ENCODE measurements around the gene LRRC46. TPM values are rescaled to one million over a fixed set of nuclear protein-coding genes. Genes with fewer than 3 reads are reported as not detected.

Gene LRRC46
- total RNA-seq, 1 donor from 2014 or later: 0.30 TPM

- Histone ChIP-seq H3K9me3 (ENCODE audit: insufficient read depth, low read depth, low read length) (no peaks in the 10 kb centered on the region), H3K4me2 (ENCODE audit: low read length) (no peak overlapping the region), H3K36me3 (ENCODE audit: insufficient read depth, low read length) (peaks cover 8% of the 10 kb centered on the region), H3K9ac (ENCODE audit: low read length) (no peak overlapping the region), H3K79me2 (ENCODE audit: insufficient read depth, low read length) (peaks cover under 1% of the 10 kb centered on the region), H3K27me3 (ENCODE audit: insufficient read depth, low read length) (no peaks in the 10 kb centered on the region), H2AFZ (ENCODE audit: low read depth, low read length) (no peak overlapping the region), H4K20me1 (ENCODE audit: insufficient read depth, low read length) (peaks cover 32% of the 10 kb centered on the region), H3K4me1 (ENCODE audit: insufficient read depth, low read length) (peaks cover 6% of the 10 kb centered on the region), H3K4me3 (ENCODE audit: insufficient read depth, low read depth, low read length) (no peak overlapping the region), H3K27ac (ENCODE audit: low read depth, low read length) (no peak overlapping the region)
- TF ChIP-seq CTCF (IDR thresholded peaks at IDR 0.05; ENCODE audit: insufficient read depth, low read depth, low read length) (no peak), EZH2 (IDR thresholded peaks at IDR 0.05; ENCODE audit: insufficient read depth, low read length) (no peak)
- FAIRE-seq: no peak
- H3K9me3 Mint-ChIP-seq (ENCODE audit: unreplicated experiment): no peaks in the 10 kb centered on the region
- H3K27ac Mint-ChIP-seq (ENCODE audit: unreplicated experiment): no peak overlapping the region
- H3K27me3 Mint-ChIP-seq (ENCODE audit: low read depth, unreplicated experiment): no peaks in the 10 kb centered on the region
- peaks cover 26% of the 10 kb centered on the region for H3K36me3 Mint-ChIP-seq (ENCODE audit: low read depth, unreplicated experiment)
- no peak overlapping the region for H3K4me3 Mint-ChIP-seq (ENCODE audit: unreplicated experiment)
- no peak for DNase-seq (ENCODE audit: low read depth)
- peaks cover 20% of the 10 kb centered on the region for H3K4me1 Mint-ChIP-seq (ENCODE audit: low read depth, unreplicated experiment)
These were observed 16.2 kb upstream of the LRRC46 start for GRCh38 chr17:47815106-47815918.

- no peaks in the 10 kb centered on the region for H3K27me3 Mint-ChIP-seq (ENCODE audit: low read depth, unreplicated experiment)
- no peak overlapping the region for H3K4me2 ChIP-seq (ENCODE audit: low read length)
- TF ChIP-seq EZH2 (IDR thresholded peaks at IDR 0.05; ENCODE audit: insufficient read depth, low read length) (no peak), CTCF (IDR thresholded peaks at IDR 0.05; ENCODE audit: insufficient read depth, low read depth, low read length) (no peak)
- peaks cover 28% of the 10 kb centered on the region for H4K20me1 ChIP-seq (ENCODE audit: insufficient read depth, low read length)
- no peak overlapping the region for H2AFZ ChIP-seq (ENCODE audit: low read depth, low read length)
- FAIRE-seq (no peak), DNase-seq (ENCODE audit: low read depth) (no peak)
- peaks cover 15% of the 10 kb centered on the region for H3K4me1 Mint-ChIP-seq (ENCODE audit: low read depth, unreplicated experiment)
- no peaks in the 10 kb centered on the region for H3K9me3 ChIP-seq (ENCODE audit: insufficient read depth, low read depth, low read length)
- no peaks in the 10 kb centered on the region for H3K9me3 Mint-ChIP-seq (ENCODE audit: unreplicated experiment)
- no peaks in the 10 kb centered on the region for H3K27me3 ChIP-seq (ENCODE audit: insufficient read depth, low read length)
- H3K36me3 ChIP-seq (ENCODE audit: insufficient read depth, low read length): peaks cover 8% of the 10 kb centered on the region
- H3K27ac Mint-ChIP-seq (ENCODE audit: unreplicated experiment): no peak overlapping the region
- peaks cover 4% of the 10 kb centered on the region for H3K4me1 ChIP-seq (ENCODE audit: insufficient read depth, low read length)
- H3K4me3 ChIP-seq (ENCODE audit: insufficient read depth, low read depth, low read length): no peak overlapping the region
- H3K27ac ChIP-seq (ENCODE audit: low read depth, low read length): no peak overlapping the region
- no peak overlapping the region for H3K9ac ChIP-seq (ENCODE audit: low read length)
- H3K4me3 Mint-ChIP-seq (ENCODE audit: unreplicated experiment): no peak overlapping the region
- peaks cover 26% of the 10 kb centered on the region for H3K36me3 Mint-ChIP-seq (ENCODE audit: low read depth, unreplicated experiment)
- peaks cover 4% of the 10 kb centered on the region for H3K79me2 ChIP-seq (ENCODE audit: insufficient read depth, low read length)
These were observed 15.2 kb upstream of the LRRC46 start for GRCh38 chr17:47816111-47816735.

GRCh38 chr17:47816947-47817346, 14.5 kb upstream of the LRRC46 start:
- H3K27ac Mint-ChIP-seq (ENCODE audit: unreplicated experiment): no peak overlapping the region
- no peak for FAIRE-seq
- DNase-seq (ENCODE audit: low read depth): no peak

More at GRCh38 chr17:47816947-47817346, 14.5 kb upstream of the LRRC46 start:
- no peaks in the 10 kb centered on the region for H3K9me3 ChIP-seq (ENCODE audit: insufficient read depth, low read depth, low read length)
- H3K79me2 ChIP-seq (ENCODE audit: insufficient read depth, low read length): peaks cover 4% of the 10 kb centered on the region
- Mint-ChIP-seq H3K27me3 (ENCODE audit: low read depth, unreplicated experiment) (no peaks in the 10 kb centered on the region), H3K4me1 (ENCODE audit: low read depth, unreplicated experiment) (peaks cover 8% of the 10 kb centered on the region), H3K4me3 (ENCODE audit: unreplicated experiment) (no peak overlapping the region), H3K9me3 (ENCODE audit: unreplicated experiment) (no peaks in the 10 kb centered on the region), H3K36me3 (ENCODE audit: low read depth, unreplicated experiment) (peaks cover 19% of the 10 kb centered on the region)
- H3K27me3 ChIP-seq (ENCODE audit: insufficient read depth, low read length): no peaks in the 10 kb centered on the region
- no peak overlapping the region for H3K4me3 ChIP-seq (ENCODE audit: insufficient read depth, low read depth, low read length)
- H3K36me3 ChIP-seq (ENCODE audit: insufficient read depth, low read length): peaks cover 8% of the 10 kb centered on the region
- no peak overlapping the region for H3K9ac ChIP-seq (ENCODE audit: low read length)
- peaks cover 21% of the 10 kb centered on the region for H4K20me1 ChIP-seq (ENCODE audit: insufficient read depth, low read length)
- H2AFZ ChIP-seq (ENCODE audit: low read depth, low read length): no peak overlapping the region
- H3K4me1 ChIP-seq (ENCODE audit: insufficient read depth, low read length): peaks cover 8% of the 10 kb centered on the region
- H3K4me2 ChIP-seq (ENCODE audit: low read length): no peak overlapping the region
- no peak overlapping the region for H3K27ac ChIP-seq (ENCODE audit: low read depth, low read length)
- no peak for TF ChIP-seq EZH2 (IDR thresholded peaks at IDR 0.05; ENCODE audit: insufficient read depth, low read length)
- no peak for TF ChIP-seq CTCF (IDR thresholded peaks at IDR 0.05; ENCODE audit: insufficient read depth, low read depth, low read length)
